ENCODE data around the gene ZNF576.
"Not testable (repeated sequence)": the region's sequence is repeated elsewhere in the genome, so short reads cannot be mapped to it uniquely, and the experiment has no call there.

The ZNF576 gene

GRCh38 chr19:43622956-43623355 lies 26.6 kb downstream of the ZNF576 start:
- no peak overlapping the region; the same call in 1 of the 2 replicates for H3K9ac ChIP-seq (ENCODE audit: low read depth, low read length)
- H3K4me1 ChIP-seq (ENCODE audit: insufficient read depth, low read length) = peaks cover 7% of the 10 kb centered on the region; the same call in 1 of the 2 replicates
- no peaks in the 10 kb centered on the region for H3K9me3 ChIP-seq (ENCODE audit: control insufficient read depth, insufficient read depth, low read length)
- no peaks in the 10 kb centered on the region for H3K36me3 ChIP-seq (ENCODE audit: insufficient read depth, low read length)

DNA sequence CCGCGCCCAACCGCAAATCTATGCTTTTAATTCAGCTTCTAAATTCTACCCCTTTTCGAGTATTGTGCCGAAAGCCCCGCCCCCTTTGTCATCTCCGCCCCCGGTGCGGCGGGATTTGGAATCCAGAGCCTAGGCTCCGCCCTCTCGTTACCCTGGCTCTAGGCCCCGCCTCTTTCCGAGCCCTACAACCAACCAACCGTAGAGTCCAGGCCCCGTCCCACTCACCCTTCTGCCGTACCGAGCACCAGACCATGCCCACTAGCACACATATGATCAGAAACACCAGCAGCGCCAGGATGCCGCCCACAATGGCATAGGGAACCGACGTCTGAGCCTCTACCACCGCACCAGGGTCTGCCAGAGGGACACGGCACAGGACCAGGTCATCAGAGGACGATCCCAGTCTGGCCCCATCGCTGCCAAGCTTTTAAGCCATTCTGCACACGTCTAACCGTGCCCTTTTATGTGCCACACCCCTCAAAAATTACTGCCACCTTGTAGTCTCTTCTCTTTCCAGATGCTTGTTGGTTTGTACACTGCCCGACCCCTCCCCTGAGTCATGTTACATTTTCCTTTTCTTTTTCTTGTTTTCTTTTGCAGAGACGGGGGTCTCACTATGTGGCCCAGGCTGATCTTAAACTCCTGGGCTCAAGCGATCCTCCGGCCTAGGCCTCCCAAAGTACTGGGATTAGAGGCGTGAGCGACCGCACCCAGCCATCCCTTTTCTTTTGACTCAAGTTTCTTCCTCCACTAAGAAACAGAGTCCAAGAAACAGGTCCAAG lies 27.7 kb downstream of the ZNF576 start:
- Histone ChIP-seq H3K9ac (ENCODE audit: low read depth, low read length) (peak overlapping the region; percentile 35; the same call in 1 of the 2 replicates), H3K4me1 (ENCODE audit: insufficient read depth, low read length) (peaks cover 7% of the 10 kb centered on the region; the same call in 1 of the 2 replicates), H3K36me3 (ENCODE audit: insufficient read depth, low read length) (no peaks in the 10 kb centered on the region), H3K9me3 (ENCODE audit: control insufficient read depth, insufficient read depth, low read length) (no peaks in the 10 kb centered on the region)

DNA sequence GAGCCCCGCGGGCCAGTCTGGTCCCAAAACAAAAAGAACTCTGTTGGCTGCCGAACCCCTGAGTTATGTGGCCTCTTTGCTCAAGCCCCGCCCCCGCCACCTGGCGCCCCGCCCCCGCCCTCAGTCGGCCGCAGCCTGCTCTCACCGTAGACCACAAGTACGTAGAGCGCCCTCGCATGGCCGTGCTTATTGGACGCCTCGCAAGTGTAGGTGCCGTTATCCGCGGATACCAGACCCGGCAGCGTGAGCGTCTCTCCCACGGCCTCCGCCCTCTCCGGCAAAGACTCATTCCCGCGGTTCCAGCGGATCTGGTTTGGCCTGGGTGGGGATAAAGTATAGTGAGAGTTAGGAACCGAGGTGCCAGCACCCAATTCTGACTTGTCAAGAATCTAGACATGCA lies 28.5 kb downstream of the ZNF576 start:
- Histone ChIP-seq H3K4me1 (ENCODE audit: insufficient read depth, low read length) (peaks cover 7% of the 10 kb centered on the region; the same call in 1 of the 2 replicates), H3K36me3 (ENCODE audit: insufficient read depth, low read length) (no peaks in the 10 kb centered on the region), H3K9ac (ENCODE audit: low read depth, low read length) (no peak overlapping the region; the same call in 1 of the 2 replicates), H3K9me3 (ENCODE audit: control insufficient read depth, insufficient read depth, low read length) (no peaks in the 10 kb centered on the region)

- H3K9me3 ChIP-seq (ENCODE audit: control insufficient read depth, insufficient read depth, low read length) = no peaks in the 10 kb centered on the region
- no peaks in the 10 kb centered on the region for H3K36me3 ChIP-seq (ENCODE audit: insufficient read depth, low read length)
- peak overlapping the region; percentile 28; the same call in 1 of the 2 replicates for H3K9ac ChIP-seq (ENCODE audit: low read depth, low read length)
- peaks cover 7% of the 10 kb centered on the region; the same call in 1 of the 2 replicates for H3K4me1 ChIP-seq (ENCODE audit: insufficient read depth, low read length)
Measured at GRCh38 chr19:43625918-43626579, 29.7 kb downstream of the ZNF576 start.

- no peaks in the 10 kb centered on the region for H3K9me3 ChIP-seq (ENCODE audit: control insufficient read depth, insufficient read depth, low read length)
- H3K4me1 ChIP-seq (ENCODE audit: insufficient read depth, low read length) = peaks cover 7% of the 10 kb centered on the region; the same call in 1 of the 2 replicates
- H3K36me3 ChIP-seq (ENCODE audit: insufficient read depth, low read length) = no peaks in the 10 kb centered on the region
- H3K9ac ChIP-seq (ENCODE audit: low read depth, low read length) = peak overlapping the region; percentile 28; the same call in 1 of the 2 replicates
Measured at GRCh38 chr19:43626838-43627237, 30.4 kb downstream of the ZNF576 start.

DNA sequence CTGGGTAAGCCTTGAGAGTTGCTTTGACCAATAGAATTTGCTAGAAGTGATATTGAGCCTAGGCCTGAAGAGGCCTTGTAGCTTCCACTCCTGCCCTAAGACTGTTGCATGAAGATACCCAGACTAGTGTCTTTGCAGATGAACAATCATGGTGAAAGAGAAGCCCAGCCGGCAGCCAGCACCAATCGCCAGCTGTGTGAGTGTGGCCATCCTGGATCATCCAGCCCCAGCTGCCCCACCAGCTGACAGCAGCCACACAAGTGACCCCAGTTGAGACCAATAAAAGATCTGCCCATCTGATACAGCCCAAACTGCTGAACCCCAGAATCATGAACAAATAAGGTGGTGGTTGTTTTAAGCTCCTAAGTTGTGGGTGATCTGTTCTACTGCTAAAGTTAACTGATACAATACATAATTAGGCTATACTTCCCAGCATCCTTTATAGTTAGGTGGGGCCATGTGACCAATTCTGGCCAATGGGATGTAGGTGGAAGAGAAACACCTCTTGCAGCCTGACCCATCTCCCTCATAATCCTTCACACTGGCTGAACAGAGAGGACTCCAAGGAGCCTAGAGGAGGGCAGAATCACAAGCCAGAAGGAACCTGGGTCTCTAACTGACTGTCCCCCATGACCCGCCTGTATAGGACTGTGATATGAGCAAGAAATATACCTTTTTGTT lies 32.4 kb downstream of the ZNF576 start:
- Histone ChIP-seq H3K9ac (ENCODE audit: low read depth, low read length) (no peak overlapping the region), H3K36me3 (ENCODE audit: insufficient read depth, low read length) (no peaks in the 10 kb centered on the region), H3K4me1 (ENCODE audit: insufficient read depth, low read length) (peaks cover 7% of the 10 kb centered on the region; the same call in 1 of the 2 replicates), H3K9me3 (ENCODE audit: control insufficient read depth, insufficient read depth, low read length) (no peaks in the 10 kb centered on the region)

DNA sequence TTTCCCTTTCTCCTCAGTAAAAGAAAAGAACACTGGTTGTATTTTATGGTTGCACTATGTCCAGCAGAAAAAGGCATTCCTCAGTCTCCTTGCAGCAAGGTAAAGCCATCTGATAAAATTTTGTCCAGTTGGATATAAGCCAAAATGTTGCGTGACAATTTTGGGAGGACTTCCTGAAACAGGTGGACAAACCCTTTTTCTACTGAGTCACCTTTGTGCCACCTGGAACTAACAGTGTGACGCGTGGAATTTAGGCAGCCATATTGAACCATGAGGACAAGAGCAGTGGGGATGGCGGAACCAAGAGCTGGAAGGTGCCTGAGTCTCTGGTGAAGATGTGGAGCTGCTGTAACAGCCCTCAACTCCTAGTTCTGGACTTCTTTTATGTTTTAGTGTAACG lies 35.1 kb downstream of the ZNF576 start:
- H3K9me3 ChIP-seq (ENCODE audit: control insufficient read depth, insufficient read depth, low read length) = no peaks in the 10 kb centered on the region
- no peak overlapping the region for H3K9ac ChIP-seq (ENCODE audit: low read depth, low read length)
- no peaks in the 10 kb centered on the region for H3K36me3 ChIP-seq (ENCODE audit: insufficient read depth, low read length)
- peaks cover 10% of the 10 kb centered on the region; the same call in 1 of the 2 replicates for H3K4me1 ChIP-seq (ENCODE audit: insufficient read depth, low read length)

GRCh38 chr19:43633520-43633919 lies 37.1 kb downstream of the ZNF576 start:
- peaks cover 14% of the 10 kb centered on the region for H3K4me1 ChIP-seq (ENCODE audit: insufficient read depth, low read length)
- no peak overlapping the region for H3K9ac ChIP-seq (ENCODE audit: low read depth, low read length)
- no peaks in the 10 kb centered on the region for H3K9me3 ChIP-seq (ENCODE audit: control insufficient read depth, insufficient read depth, low read length)

GRCh38 chr19:43634068-43634467 lies 37.7 kb downstream of the ZNF576 start:
- Histone ChIP-seq H3K36me3 (ENCODE audit: insufficient read depth, low read length) (no peaks in the 10 kb centered on the region), H3K4me1 (ENCODE audit: insufficient read depth, low read length) (peaks cover 16% of the 10 kb centered on the region), H3K9ac (ENCODE audit: low read depth, low read length) (no peak overlapping the region), H3K9me3 (ENCODE audit: control insufficient read depth, insufficient read depth, low read length) (no peaks in the 10 kb centered on the region)

More at GRCh38 chr19:43633520-43633919, 37.1 kb downstream of the ZNF576 start:
- H3K36me3 ChIP-seq (ENCODE audit: insufficient read depth, low read length) = no peaks in the 10 kb centered on the region

DNA sequence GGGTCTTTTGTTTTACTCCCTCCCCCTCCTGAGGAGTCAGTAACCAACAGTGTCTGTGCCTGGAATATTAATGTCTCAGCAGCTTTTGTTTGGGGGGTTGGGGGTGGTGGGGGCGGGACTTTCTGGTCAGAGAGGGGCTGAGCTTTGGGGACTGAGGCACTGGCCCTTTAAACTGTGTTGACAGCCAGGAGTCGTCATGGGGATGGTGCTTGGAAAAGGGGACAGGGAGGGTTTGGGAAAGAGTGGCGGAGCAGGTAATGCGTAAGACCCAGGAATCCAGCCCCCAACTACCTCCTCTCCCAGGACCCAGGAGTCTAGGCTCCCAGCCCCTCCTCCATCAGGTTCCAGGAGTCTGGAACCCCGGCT lies 38.1 kb downstream of the ZNF576 start:
- H3K4me1 ChIP-seq (ENCODE audit: insufficient read depth, low read length) = peaks cover 16% of the 10 kb centered on the region
- H3K9me3 ChIP-seq (ENCODE audit: control insufficient read depth, insufficient read depth, low read length) = no peaks in the 10 kb centered on the region
- H3K9ac ChIP-seq (ENCODE audit: low read depth, low read length) = peak overlapping the region; percentile 68
- no peaks in the 10 kb centered on the region for H3K36me3 ChIP-seq (ENCODE audit: insufficient read depth, low read length)

GRCh38 chr19:43634872-43635560 lies 38.6 kb downstream of the ZNF576 start:
- Histone ChIP-seq H3K4me1 (ENCODE audit: insufficient read depth, low read length) (peaks cover 16% of the 10 kb centered on the region), H3K9ac (ENCODE audit: low read depth, low read length) (peak overlapping the region; percentile 68), H3K36me3 (ENCODE audit: insufficient read depth, low read length) (no peaks in the 10 kb centered on the region)

DNA sequence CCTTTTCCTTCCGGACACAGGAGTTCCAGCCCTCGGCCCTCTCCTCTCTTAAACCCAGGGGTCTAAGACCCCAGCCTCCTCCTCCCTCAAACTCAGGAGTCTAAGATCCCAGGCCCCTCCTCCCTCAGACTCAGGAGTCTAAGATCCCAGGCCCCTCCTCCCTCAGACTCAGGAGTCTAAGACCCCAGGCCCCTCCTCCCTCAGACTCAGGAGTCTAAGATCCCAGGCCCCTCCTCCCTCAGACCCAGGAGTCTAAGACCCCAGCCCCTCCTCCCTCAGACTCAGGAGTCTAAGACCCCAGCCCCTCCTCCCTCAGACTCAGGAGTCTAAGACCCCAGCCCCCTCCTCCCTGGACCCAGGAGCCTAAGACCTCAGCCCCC lies 39.2 kb downstream of the ZNF576 start:
- Histone ChIP-seq H3K4me1 (ENCODE audit: insufficient read depth, low read length) (peaks cover 16% of the 10 kb centered on the region), H3K9ac (ENCODE audit: low read depth, low read length) (peak overlapping the region; percentile 68; the same call in 1 of the 2 replicates)
- not testable (repeated sequence) for H3K9me3 ChIP-seq (ENCODE audit: control insufficient read depth, insufficient read depth, low read length); H3K36me3 ChIP-seq (ENCODE audit: insufficient read depth, low read length)

More at GRCh38 chr19:43634872-43635560, 38.6 kb downstream of the ZNF576 start:
- H3K9me3 ChIP-seq (ENCODE audit: control insufficient read depth, insufficient read depth, low read length) = no peaks in the 10 kb centered on the region

- Histone ChIP-seq H3K9me3 (ENCODE audit: control insufficient read depth, insufficient read depth, low read length) (no peaks in the 10 kb centered on the region), H3K9ac (ENCODE audit: low read depth, low read length) (peak overlapping the region; percentile 42), H3K4me1 (ENCODE audit: insufficient read depth, low read length) (peaks cover 16% of the 10 kb centered on the region), H3K36me3 (ENCODE audit: insufficient read depth, low read length) (no peaks in the 10 kb centered on the region)
Measured at GRCh38 chr19:43636121-43636683, 39.8 kb downstream of the ZNF576 start.
